HepG2 (cell line): ENCODE measurements around the gene DCT.

Source experiments
- ATAD3A ChIP-seq: sonication (generic); formaldehyde crosslinking; IDR thresholded peaks from 2 replicates; pipeline ENCODE4 v1.4.0; 2020; ENCODE audit warnings: missing genetic modification reagents
- CTCF ChIP-seq: sonication (generic); formaldehyde crosslinking; IDR thresholded peaks from 2 replicates; pipeline ENCODE4 v1.5.0; 2020; ENCODE audit warnings: mild to moderate bottlenecking, missing genetic modification reagents, moderate library complexity
- ETS1 ChIP-seq: sonication (generic); formaldehyde crosslinking; IDR thresholded peaks from 2 replicates; pipeline ENCODE4 v1.4.0; 2020; ENCODE audit warnings: missing genetic modification reagents
- HOMEZ ChIP-seq: IDR thresholded peaks from 2 replicates; pipeline ENCODE4 v1.6.1; 2016; ENCODE audit warnings: low read depth
- ISL2 ChIP-seq: sonication (generic); formaldehyde crosslinking; IDR thresholded peaks from 2 replicates; pipeline ENCODE4 v1.5.0; 2020; ENCODE audit warnings: missing genetic modification reagents
- KDM5A ChIP-seq: fragments of 200-600 bp; sonication (generic); IDR thresholded peaks from 2 replicates; pipeline ENCODE4 v1.7.0; 2018; ENCODE audit warnings: antibody characterized with exemption, mild to moderate bottlenecking, low read length, borderline replicate concordance
- MXI1 ChIP-seq: IDR thresholded peaks from 3 replicates; pipeline ENCODE4 v1.6.1; 2012; ENCODE audit warnings: low read depth, low read length, inconsistent platforms, borderline replicate concordance
- NPAS2 ChIP-seq: sonication (generic); formaldehyde crosslinking; IDR thresholded peaks from 2 replicates; pipeline ENCODE4 v1.8.0; 2022; ENCODE audit warnings: mild to moderate bottlenecking, missing genetic modification reagents, borderline replicate concordance
- RXRB ChIP-seq: IDR thresholded peaks from 2 replicates; pipeline ENCODE4 v1.6.1; 2016; ENCODE audit warnings: borderline replicate concordance, missing genetic modification reagents, missing compliant biosample characterization
- SIN3A ChIP-seq: IDR thresholded peaks from 2 replicates; pipeline ENCODE4 v1.6.1; 2011; ENCODE audit warnings: low read depth, mild to moderate bottlenecking, control low read depth, low read length, borderline replicate concordance
- SKI ChIP-seq: fragments of 450-650 bp; IDR thresholded peaks from one replicate; pipeline ENCODE4 v1.6.1; 2018; ENCODE audit warnings: mild to moderate bottlenecking; ENCODE audit not compliant: partially characterized antibody
- ZBTB7A ChIP-seq: sonication (generic); formaldehyde crosslinking; IDR thresholded peaks from 2 replicates; pipeline ENCODE4 v1.8.0; 2022; ENCODE audit warnings: mild to moderate bottlenecking, missing genetic modification reagents
- ZFP36 ChIP-seq: fragments of 150-350 bp; IDR thresholded peaks from 2 replicates; pipeline ENCODE4 v1.6.1; 2018; ENCODE audit warnings: borderline replicate concordance, low read length, low read depth; ENCODE audit not compliant: partially characterized antibody
- ZNF34 ChIP-seq: sonication (generic); formaldehyde crosslinking; IDR thresholded peaks from 2 replicates; pipeline ENCODE4 v1.4.0; 2020; ENCODE audit warnings: mild to moderate bottlenecking, missing genetic modification reagents, borderline replicate concordance

GRCh38 chr13:94431987-94432386 is 47.5 kb downstream of the DCT start:
- TF ChIP-seq ZFP36 (no peak), HOMEZ (CRISPR knock-in tag) (no peak), CTCF (no peak), ATAD3A (CRISPR knock-in tag) (no peak), ETS1 (CRISPR knock-in tag) (no peak), SIN3A (no peak), RXRB (CRISPR knock-in tag) (no peak), MXI1 (no peak), ISL2 (CRISPR knock-in tag) (no peak), SKI (no peak), ZBTB7A (no peak), NPAS2 (CRISPR knock-in tag) (no peak), KDM5A (no peak), ZNF34 (no peak)
